ENCODE data around the gene TXNDC5.

Gene TXNDC5

GRCh38 chr6:7851780-7852179 is 58.8 kb downstream of the TXNDC5 start:
- ChIA-PET CTCF (no interaction called here), POLR2A (no interaction called here)
- DNase-seq (ENCODE audit: extremely low spot score): no peak
- TF ChIP-seq PKNOX1 (IDR thresholded peaks at IDR 0.05) (no peak), SP1 (IDR thresholded peaks at IDR 0.05) (no peak), FOXM1 (IDR thresholded peaks at IDR 0.05; ENCODE audit: borderline replicate concordance) (no peak), ELF4 (IDR thresholded peaks at IDR 0.05) (no peak), FOXA1 (IDR thresholded peaks at IDR 0.05) (no peak), ZNF384 (IDR thresholded peaks at IDR 0.05) (no peak), L3MBTL2 (conservative IDR thresholded peaks at IDR 0.05) (no peak), HDGF (IDR thresholded peaks at IDR 0.05; ENCODE audit: borderline replicate concordance) (no peak), SUZ12 (IDR thresholded peaks at IDR 0.05) (no peak), TARDBP (IDR thresholded peaks at IDR 0.05) (no peak), LEF1 (IDR thresholded peaks at IDR 0.05; ENCODE audit: borderline replicate concordance) (no peak), NFRKB (IDR thresholded peaks at IDR 0.05) (no peak), FOXK2 (IDR thresholded peaks at IDR 0.05) (no peak), ARNT (IDR thresholded peaks at IDR 0.05) (no peak), BHLHE40 (IDR thresholded peaks at IDR 0.05; ENCODE audit: borderline replicate concordance) (no peak), CTBP1 (IDR thresholded peaks at IDR 0.05; ENCODE audit: borderline replicate concordance) (no peak)

GRCh38 chr6:7848229-7848628 is 62.4 kb downstream of the TXNDC5 start:
- TF ChIP-seq SUZ12 (IDR thresholded peaks at IDR 0.05): no peak
- TF ChIP-seq L3MBTL2 (conservative IDR thresholded peaks at IDR 0.05): no peak
- no peak for TF ChIP-seq ZNF384 (IDR thresholded peaks at IDR 0.05)
- TF ChIP-seq ARNT (IDR thresholded peaks at IDR 0.05): no peak
- TF ChIP-seq ELF4 (IDR thresholded peaks at IDR 0.05): no peak
- no peak for TF ChIP-seq HDGF (IDR thresholded peaks at IDR 0.05; ENCODE audit: borderline replicate concordance)
- no peak for TF ChIP-seq FOXM1 (IDR thresholded peaks at IDR 0.05; ENCODE audit: borderline replicate concordance)
- no peak for TF ChIP-seq LEF1 (IDR thresholded peaks at IDR 0.05; ENCODE audit: borderline replicate concordance)
- no peak for TF ChIP-seq NFRKB (IDR thresholded peaks at IDR 0.05)
- no peak for TF ChIP-seq SP1 (IDR thresholded peaks at IDR 0.05)
- no peak for TF ChIP-seq FOXA1 (IDR thresholded peaks at IDR 0.05)
- TF ChIP-seq TARDBP (IDR thresholded peaks at IDR 0.05): no peak
- no peak for TF ChIP-seq BHLHE40 (IDR thresholded peaks at IDR 0.05; ENCODE audit: borderline replicate concordance)
- TF ChIP-seq CTBP1 (IDR thresholded peaks at IDR 0.05; ENCODE audit: borderline replicate concordance): no peak
- ChIA-PET CTCF (no interaction called here), POLR2A (interaction anchor here (0.6 kb wide), 1 partner anchor 169 kb away, joined by 3 read pairs; no protein-coding TSS in a partner anchor)
- no peak for DNase-seq (ENCODE audit: extremely low spot score)

- ChIA-PET POLR2A (no interaction called here), CTCF (no interaction called here)
- TF ChIP-seq ZNF384 (IDR thresholded peaks at IDR 0.05): no peak
- no peak for TF ChIP-seq FOXM1 (IDR thresholded peaks at IDR 0.05; ENCODE audit: borderline replicate concordance)
- no peak for TF ChIP-seq CTBP1 (IDR thresholded peaks at IDR 0.05; ENCODE audit: borderline replicate concordance)
- TF ChIP-seq L3MBTL2 (conservative IDR thresholded peaks at IDR 0.05): no peak
- TF ChIP-seq ARNT (IDR thresholded peaks at IDR 0.05): no peak
- TF ChIP-seq SP1 (IDR thresholded peaks at IDR 0.05): no peak
- TF ChIP-seq ELF4 (IDR thresholded peaks at IDR 0.05): no peak
- no peak for TF ChIP-seq LEF1 (IDR thresholded peaks at IDR 0.05; ENCODE audit: borderline replicate concordance)
- no peak for DNase-seq (ENCODE audit: extremely low spot score)
These were observed 63.4 kb downstream of the TXNDC5 start for GRCh38 chr6:7846966-7847818.

GRCh38 chr6:7841781-7842468 is 68.7 kb downstream of the TXNDC5 start:
- ChIA-PET POLR2A (no interaction called here), CTCF (no interaction called here)
- TF ChIP-seq CTBP1 (IDR thresholded peaks at IDR 0.05; ENCODE audit: borderline replicate concordance) (no peak), BHLHE40 (IDR thresholded peaks at IDR 0.05; ENCODE audit: borderline replicate concordance) (no peak), SP1 (IDR thresholded peaks at IDR 0.05) (no peak)
- DNase-seq (ENCODE audit: extremely low spot score): no peak

GRCh38 chr6:7836371-7837026 is 74.1 kb downstream of the TXNDC5 start:
- ChIA-PET POLR2A (no interaction called here), CTCF (no interaction called here)
- DNase-seq (ENCODE audit: extremely low spot score): no peak
- TF ChIP-seq ZNF384 (IDR thresholded peaks at IDR 0.05): no peak
- TF ChIP-seq FOXA1 (IDR thresholded peaks at IDR 0.05): no peak
- TF ChIP-seq HDGF (IDR thresholded peaks at IDR 0.05; ENCODE audit: borderline replicate concordance): no peak
- no peak for TF ChIP-seq SUZ12 (IDR thresholded peaks at IDR 0.05)
- TF ChIP-seq FOXM1 (IDR thresholded peaks at IDR 0.05; ENCODE audit: borderline replicate concordance): no peak
- TF ChIP-seq LEF1 (IDR thresholded peaks at IDR 0.05; ENCODE audit: borderline replicate concordance): no peak
- no peak for TF ChIP-seq ELF4 (IDR thresholded peaks at IDR 0.05)
- no peak for TF ChIP-seq TARDBP (IDR thresholded peaks at IDR 0.05)
- TF ChIP-seq PKNOX1 (IDR thresholded peaks at IDR 0.05): no peak
- TF ChIP-seq NFRKB (IDR thresholded peaks at IDR 0.05): no peak
- no peak for TF ChIP-seq L3MBTL2 (conservative IDR thresholded peaks at IDR 0.05)
- no peak for TF ChIP-seq SP1 (IDR thresholded peaks at IDR 0.05)
- TF ChIP-seq CTBP1 (IDR thresholded peaks at IDR 0.05; ENCODE audit: borderline replicate concordance): no peak

GRCh38 chr6:7833751-7834070 is 76.9 kb downstream of the TXNDC5 start:
- no peak for TF ChIP-seq ZNF384 (IDR thresholded peaks at IDR 0.05)
- no peak for TF ChIP-seq HDGF (IDR thresholded peaks at IDR 0.05; ENCODE audit: borderline replicate concordance)
- TF ChIP-seq LEF1 (IDR thresholded peaks at IDR 0.05; ENCODE audit: borderline replicate concordance): no peak
- no peak for TF ChIP-seq L3MBTL2 (conservative IDR thresholded peaks at IDR 0.05)
- no peak for TF ChIP-seq PKNOX1 (IDR thresholded peaks at IDR 0.05)
- TF ChIP-seq FOXA1 (IDR thresholded peaks at IDR 0.05): no peak
- TF ChIP-seq BHLHE40 (IDR thresholded peaks at IDR 0.05; ENCODE audit: borderline replicate concordance): no peak
- no peak for TF ChIP-seq ARNT (IDR thresholded peaks at IDR 0.05)
- no peak for TF ChIP-seq FOXK2 (IDR thresholded peaks at IDR 0.05)
- TF ChIP-seq TARDBP (IDR thresholded peaks at IDR 0.05): no peak
- no peak for TF ChIP-seq CTBP1 (IDR thresholded peaks at IDR 0.05; ENCODE audit: borderline replicate concordance)
- no peak for TF ChIP-seq FOXM1 (IDR thresholded peaks at IDR 0.05; ENCODE audit: borderline replicate concordance)
- TF ChIP-seq SP1 (IDR thresholded peaks at IDR 0.05): no peak
- no peak for TF ChIP-seq ELF4 (IDR thresholded peaks at IDR 0.05)
- TF ChIP-seq SUZ12 (IDR thresholded peaks at IDR 0.05): no peak
- TF ChIP-seq NFRKB (IDR thresholded peaks at IDR 0.05): no peak
- DNase-seq (ENCODE audit: extremely low spot score): no peak
- CTCF ChIA-PET: no interaction called here
- POLR2A ChIA-PET: no interaction called here
